H1 (cell line): ENCODE results near the gene KANSL3. TPM values are rescaled to one million over a fixed set of nuclear protein-coding genes. Genes with fewer than 3 reads are reported as not detected.

Experiments used
- CHD7 ChIP-seq: fragments of 300-600 bp; sonication (generic); IDR thresholded peaks from 2 replicates; pipeline ENCODE4 v1.7.1; 2012; ENCODE audit warnings: low read length, moderate library complexity, mild to moderate bottlenecking, inconsistent platforms; ENCODE audit not compliant: insufficient replicate concordance
- SAP30 ChIP-seq: fragments of 300-600 bp; sonication (generic); IDR thresholded peaks from 2 replicates; pipeline ENCODE4 v1.7.1; 2012; ENCODE audit warnings: low read length, moderate library complexity, mild to moderate bottlenecking, inconsistent platforms; ENCODE audit not compliant: insufficient read depth, insufficient replicate concordance
- TAF1 ChIP-seq: IDR thresholded peaks from 2 replicates; pipeline ENCODE4 v1.6.1; 2011; ENCODE audit warnings: mild to moderate bottlenecking, low read depth, low read length
- polyA plus RNA-seq, 7 experiments: library from polyadenylated mRNA; depleted of rRNA in 3 of 7; stranded (reverse) in 5 of 7; unstranded in 2 of 7; fragments of >200 nt in 5 of 7; fragments of 200-250 nt in 2 of 7; gene quantifications; 1 replicate in 5 of 7; 2 replicates in 1 of 7; 4 replicates in 1 of 7; pipeline versions ENCODE4 v1.2.1 to v1.2.3, GENCODE V29; 2011 to 2013; ENCODE audit warnings: missing spikeins in 2 of 7, mixed read lengths in 2 of 7
- total RNA-seq: library from RNA; stranded (reverse); fragmentation: NEBNext Ultra II Directional; extraction: Animal tissue kit (Norgen Biotek cat#: 25700); gene quantifications from 2 replicates; pipeline ENCODE4 v1.2.1, GENCODE V29; 2021

KANSL3 gene
- total and polyA plus RNA-seq, 2 of the 8 experiments (the other 6 are each of a cell fraction or from before 2014, with no cell fraction given) = 19.8 to 31.4 TPM

GRCh38 chr2:96584017-96584416 is 54.1 kb downstream of the KANSL3 start (continued):
- TF ChIP-seq CHD7 (no peak), TAF1 (no peak), SAP30 (no peak)
